ENCODE results near the gene ZNF155. TPM values are rescaled to one million over a fixed set of nuclear protein-coding genes. Genes with fewer than 3 reads are reported as not detected.
A peak's percentile ranks its signal among the peaks of the same experiment; 100 is the strongest.

ZNF155 gene
- polyA plus RNA-seq, 3 donors: 1.2 to 3.0 (median 1.4) TPM

- peaks cover 44 to 54% of the 10 kb centered on the region in 2 donors for H3K9me3 ChIP-seq (replicated peaks in 1 of 2; ENCODE audit: control insufficient read depth in 1 of 2, insufficient read depth in 1 of 2, low read length in 2 of 2)
- intact Hi-C loops (cut with micrococcal nuclease): loop anchor here in 1 of 2 donors (10.0 kb wide), 1 partner anchor 71 kb away; the partner anchor contains the start of gene ZNF45
- peaks cover 42 to 79% (median 59%) of the 10 kb centered on the region in 7 donors for H3K9me3 Mint-ChIP-seq
- H2AFZ ChIP-seq (ENCODE audit: insufficient read depth, low read depth, low read length, poor library complexity, severe bottlenecking): no peak overlapping the region
- WGBS (ENCODE audit: insufficient coverage): no CpG with 5 or more reads among the region's 1 CpG
- no peaks in the 10 kb centered on the region for H3K27me3 ChIP-seq (ENCODE audit: control insufficient read depth in 2 of 2, insufficient read depth in 2 of 2, low read length in 2 of 2)
- H3K27ac ChIP-seq (ENCODE audit: low read depth in 1 of 2, low read length in 2 of 2): peak overlapping the region; percentile 52 to 70
- peak overlapping the region; percentile 43 for H3K4me2 ChIP-seq (replicated peaks; ENCODE audit: extremely low read depth, low read length, poor library complexity, severe bottlenecking)
- no peaks in the 10 kb centered on the region for H4K20me1 ChIP-seq (ENCODE audit: insufficient read depth, low read length)
- H3K27ac Mint-ChIP-seq: peak overlapping the region; percentile 61 to 79 (median 70)
- H3K4me3 ChIP-seq (replicated peaks in 1 of 3; ENCODE audit: low read depth in 2 of 3, low read length in 3 of 3): peak overlapping the region in 1 of 3 experiments; percentile 46
- DNase-seq: peak; percentile 53 to 79 (median 78)
- no peak overlapping the region for H3K9ac ChIP-seq (ENCODE audit: insufficient read depth, low read length, poor library complexity, severe bottlenecking)
- no peak overlapping the region for H3K4me3 Mint-ChIP-seq
- H3K36me3 ChIP-seq (replicated peaks in 1 of 2; ENCODE audit: control insufficient read depth in 1 of 2, insufficient read depth in 2 of 2, low read length in 2 of 2): peaks cover 40 to 44% of the 10 kb centered on the region in 2 donors
- peaks cover 0 to 4% (median 2%) of the 10 kb centered on the region in 3 donors for H3K27me3 Mint-ChIP-seq (ENCODE audit: low read depth in 3 of 3)
- H3K79me2 ChIP-seq (ENCODE audit: insufficient read depth, low read length): peaks cover 46% of the 10 kb centered on the region
- peaks cover 31 to 34% of the 10 kb centered on the region in 2 donors for H3K4me1 ChIP-seq (ENCODE audit: control insufficient read depth in 1 of 2, insufficient read depth in 2 of 2, low read length in 2 of 2)
- H3K4me1 Mint-ChIP-seq: peaks cover 31% of the 10 kb centered on the region
- H3K36me3 Mint-ChIP-seq: peaks cover 46 to 49% of the 10 kb centered on the region in 2 donors
- TF ChIP-seq CTCF (IDR thresholded peaks at IDR 0.05): no peak
Observed at GRCh38 chr19:44005973-44006372, 22.0 kb downstream of the ZNF155 start.

GRCh38 chr19:44007473-44007872, 23.5 kb downstream of the ZNF155 start:
- no peak for DNase-seq
- Histone ChIP-seq H3K4me3 (replicated peaks in 1 of 3; ENCODE audit: low read depth in 2 of 3, low read length in 3 of 3) (peak overlapping the region in 1 of 3 experiments; percentile 46), H3K4me1 (ENCODE audit: control insufficient read depth in 1 of 2, insufficient read depth in 2 of 2, low read length in 2 of 2) (peaks cover 25 to 28% of the 10 kb centered on the region in 2 donors), H3K27ac (ENCODE audit: low read depth in 1 of 2, low read length in 2 of 2) (no peak overlapping the region), H4K20me1 (ENCODE audit: insufficient read depth, low read length) (no peaks in the 10 kb centered on the region), H3K79me2 (ENCODE audit: insufficient read depth, low read length) (peaks cover 46% of the 10 kb centered on the region), H3K9me3 (replicated peaks in 1 of 2; ENCODE audit: control insufficient read depth in 1 of 2, insufficient read depth in 1 of 2, low read length in 2 of 2) (peaks cover 51 to 66% of the 10 kb centered on the region in 2 donors), H2AFZ (ENCODE audit: insufficient read depth, low read depth, low read length, poor library complexity, severe bottlenecking) (no peak overlapping the region), H3K9ac (ENCODE audit: insufficient read depth, low read length, poor library complexity, severe bottlenecking) (no peak overlapping the region), H3K36me3 (replicated peaks in 1 of 2; ENCODE audit: control insufficient read depth in 1 of 2, insufficient read depth in 2 of 2, low read length in 2 of 2) (peaks cover 47 to 59% of the 10 kb centered on the region in 2 donors), H3K27me3 (ENCODE audit: control insufficient read depth in 2 of 2, insufficient read depth in 2 of 2, low read length in 2 of 2) (no peaks in the 10 kb centered on the region), H3K4me2 (replicated peaks; ENCODE audit: extremely low read depth, low read length, poor library complexity, severe bottlenecking) (no peak overlapping the region)
- WGBS (ENCODE audit: insufficient coverage): 96% methylated on average over 6 of the region's 6 CpGs
- Mint-ChIP-seq H3K9me3 (peaks cover 47 to 80% (median 64%) of the 10 kb centered on the region in 7 donors), H3K4me3 (no peak overlapping the region), H3K36me3 (peaks cover 58 to 59% of the 10 kb centered on the region in 2 donors), H3K27me3 (ENCODE audit: low read depth in 3 of 3) (peaks cover 0 to 4% (median 0%) of the 10 kb centered on the region in 3 donors), H3K4me1 (peaks cover 25% of the 10 kb centered on the region), H3K27ac (peak overlapping the region in 1 of 7 donors; percentile 33)
- intact Hi-C loops (cut with micrococcal nuclease): loop anchor here in 1 of 2 donors (10.0 kb wide), 1 partner anchor 73 kb away; the partner anchor contains the start of gene ZNF45
- TF ChIP-seq CTCF (IDR thresholded peaks at IDR 0.05): no peak

Measured in CD14-positive monocyte (primary cell).